ENCODE results near the gene TFF2.

DNA sequence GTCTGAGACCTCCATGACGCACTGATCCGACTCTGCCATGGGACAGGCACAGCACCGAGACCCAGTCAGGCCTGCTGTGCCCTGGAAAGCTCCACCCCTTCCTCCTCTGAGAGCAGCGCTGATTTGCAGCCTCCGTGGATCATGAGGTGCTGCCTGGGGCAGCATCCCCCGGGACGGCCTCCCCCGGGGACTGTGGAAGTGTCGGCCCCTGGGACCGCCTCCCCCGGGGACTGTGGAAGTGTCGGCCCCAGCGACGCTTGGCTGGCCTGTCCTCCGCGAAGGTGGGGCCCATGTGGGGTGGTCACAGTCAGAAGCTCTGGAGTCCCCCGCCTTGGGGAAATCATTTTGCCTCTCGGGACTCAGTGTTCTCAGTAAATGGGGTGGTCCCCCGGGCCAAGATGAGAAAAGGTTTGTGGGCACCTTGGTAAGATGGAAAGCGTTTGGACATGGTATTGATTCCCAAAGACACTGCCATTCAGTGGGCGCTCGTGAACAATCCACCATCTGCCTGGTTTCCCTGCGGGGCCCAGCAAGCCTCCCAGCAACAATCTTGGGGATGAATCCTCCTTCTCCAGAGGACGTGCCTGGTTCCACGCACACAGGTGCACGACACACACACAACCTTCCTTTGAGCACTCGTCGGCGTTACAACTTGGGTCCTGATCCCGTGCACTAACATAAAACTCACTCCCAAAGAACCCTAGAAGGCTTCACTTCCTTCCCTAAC, 3.0 kb downstream of the TFF2 start:
- TF ChIP-seq POLR2AphosphoS5 (IDR thresholded peaks at IDR 0.05) (no peak), CTCF (IDR thresholded peaks at IDR 0.05) (no peak), POLR2A (IDR thresholded peaks at IDR 0.05) (no peak), EP300 (IDR thresholded peaks at IDR 0.05; ENCODE audit: low read depth) (no peak)

Data from transverse colon (tissue), 4 donors.